OCI-LY3 (cell line): ENCODE results near the gene OR10R2.

ENCODE experiments used
- EZH2phosphoT487 ChIP-seq: fragments of 200-600 bp; shearing (Covaris generic); IDR thresholded peaks from 2 replicates; pipeline ENCODE4 v1.6.1; 2018; ENCODE audit warnings: antibody characterized with exemption, mixed run types, low read depth
- TF ChIP-seq, protein P1 (sequence below): fragments of 200-600, 300-600 bp; sonication (generic); IDR thresholded peaks from 2 replicates; pipeline ENCODE4 v1.5.1; 2014; ENCODE audit warnings: antibody characterized with exemption, low read length, low read depth

DNA sequence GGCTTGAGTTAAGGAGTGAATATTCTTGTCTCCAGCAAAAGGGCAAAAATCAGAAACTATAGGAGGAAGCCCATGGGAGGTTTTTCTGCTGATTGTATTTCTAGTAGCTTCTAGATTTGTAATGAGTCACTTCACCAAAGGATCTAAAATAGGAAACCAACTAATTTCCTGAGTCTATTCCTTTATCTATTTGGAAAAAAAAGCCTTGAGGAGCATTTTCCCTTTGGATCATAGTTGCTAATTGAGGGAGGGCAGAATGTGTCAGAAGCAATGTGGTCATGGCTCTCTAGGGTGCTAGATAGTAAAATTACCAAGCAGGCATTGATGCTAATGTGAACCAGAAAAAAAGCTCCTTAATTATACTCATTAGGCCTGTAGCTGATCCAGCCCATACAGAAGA lies at the start of gene OR10R2:
- TF ChIP-seq, protein P1, sequence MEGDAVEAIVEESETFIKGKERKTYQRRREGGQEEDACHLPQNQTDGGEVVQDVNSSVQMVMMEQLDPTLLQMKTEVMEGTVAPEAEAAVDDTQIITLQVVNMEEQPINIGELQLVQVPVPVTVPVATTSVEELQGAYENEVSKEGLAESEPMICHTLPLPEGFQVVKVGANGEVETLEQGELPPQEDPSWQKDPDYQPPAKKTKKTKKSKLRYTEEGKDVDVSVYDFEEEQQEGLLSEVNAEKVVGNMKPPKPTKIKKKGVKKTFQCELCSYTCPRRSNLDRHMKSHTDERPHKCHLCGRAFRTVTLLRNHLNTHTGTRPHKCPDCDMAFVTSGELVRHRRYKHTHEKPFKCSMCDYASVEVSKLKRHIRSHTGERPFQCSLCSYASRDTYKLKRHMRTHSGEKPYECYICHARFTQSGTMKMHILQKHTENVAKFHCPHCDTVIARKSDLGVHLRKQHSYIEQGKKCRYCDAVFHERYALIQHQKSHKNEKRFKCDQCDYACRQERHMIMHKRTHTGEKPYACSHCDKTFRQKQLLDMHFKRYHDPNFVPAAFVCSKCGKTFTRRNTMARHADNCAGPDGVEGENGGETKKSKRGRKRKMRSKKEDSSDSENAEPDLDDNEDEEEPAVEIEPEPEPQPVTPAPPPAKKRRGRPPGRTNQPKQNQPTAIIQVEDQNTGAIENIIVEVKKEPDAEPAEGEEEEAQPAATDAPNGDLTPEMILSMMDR = no peak
- TF ChIP-seq EZH2phosphoT487 = no peak
